Measurements from ENCODE around the gene HSD3B7.

The HSD3B7 gene

DNA sequence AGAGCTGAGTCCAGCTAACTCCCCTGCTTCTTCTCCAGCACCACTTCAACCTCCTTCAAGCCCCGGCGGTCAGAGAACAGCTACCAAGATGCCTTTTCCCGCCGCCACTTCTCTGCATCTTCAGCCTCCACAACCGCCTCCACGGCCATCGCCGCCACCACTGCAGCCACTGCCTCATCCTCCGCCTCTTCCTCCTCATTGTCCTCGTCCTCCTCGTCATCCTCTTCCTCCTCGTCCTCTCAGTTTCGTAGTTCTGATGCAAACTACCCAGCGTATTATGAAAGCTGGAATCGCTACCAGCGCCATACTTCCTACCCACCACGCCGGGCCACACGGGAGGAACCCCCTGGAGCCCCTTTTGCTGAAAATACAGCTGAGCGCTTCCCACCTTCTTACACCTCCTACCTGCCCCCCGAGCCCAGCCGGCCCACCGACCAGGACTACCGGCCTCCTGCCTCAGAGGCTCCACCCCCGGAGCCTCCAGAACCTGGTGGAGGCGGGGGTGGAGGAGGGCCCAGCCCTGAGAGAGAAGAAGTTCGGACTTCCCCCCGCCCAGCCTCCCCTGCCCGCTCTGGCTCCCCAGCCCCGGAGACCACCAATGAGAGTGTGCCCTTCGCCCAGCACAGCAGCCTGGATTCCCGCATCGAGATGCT lies 20.3 kb upstream of the HSD3B7 start:
- no peak for DNase-seq
- Mint-ChIP-seq H3K36me3 (ENCODE audit: insufficient read depth) (peaks cover 88% of the 10 kb centered on the region), H3K4me1 (ENCODE audit: low read depth in 2 of 2) (peaks cover 15 to 20% of the 10 kb centered on the region in 2 donors), H3K27ac (peak overlapping the region; percentile 54 to 88), H3K27me3 (no peaks in the 10 kb centered on the region), H3K9me3 (no peaks in the 10 kb centered on the region), H3K4me3 (no peak overlapping the region)
- ATAC-seq (replicated peaks) = no peak

DNA sequence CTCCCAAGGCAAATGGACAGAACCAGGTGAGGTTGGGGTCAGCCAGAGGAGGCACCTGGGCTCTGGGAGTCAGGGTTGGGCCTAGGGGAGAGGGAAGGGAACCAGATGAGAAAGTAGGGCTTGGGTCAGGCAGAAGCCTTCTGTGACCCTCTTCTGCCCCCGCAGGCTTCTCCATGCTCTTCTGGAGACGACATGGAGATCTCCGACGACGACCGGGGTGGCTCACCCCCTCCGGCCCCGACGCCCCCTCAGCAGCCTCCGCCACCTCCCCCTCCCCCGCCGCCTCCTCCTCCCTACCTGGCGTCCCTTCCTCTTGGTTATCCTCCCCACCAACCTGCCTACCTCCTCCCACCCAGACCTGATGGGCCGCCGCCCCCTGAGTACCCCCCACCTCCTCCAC lies 19.6 kb upstream of the HSD3B7 start:
- Mint-ChIP-seq H3K27me3 (no peaks in the 10 kb centered on the region), H3K4me1 (ENCODE audit: low read depth in 2 of 2) (peaks cover 7 to 12% of the 10 kb centered on the region in 2 donors), H3K36me3 (ENCODE audit: insufficient read depth) (peaks cover 90% of the 10 kb centered on the region), H3K4me3 (no peak overlapping the region), H3K27ac (peak overlapping the region in 1 of 2 donors; percentile 88), H3K9me3 (no peaks in the 10 kb centered on the region)
- no peak for ATAC-seq (replicated peaks)
- no peak for DNase-seq

DNA sequence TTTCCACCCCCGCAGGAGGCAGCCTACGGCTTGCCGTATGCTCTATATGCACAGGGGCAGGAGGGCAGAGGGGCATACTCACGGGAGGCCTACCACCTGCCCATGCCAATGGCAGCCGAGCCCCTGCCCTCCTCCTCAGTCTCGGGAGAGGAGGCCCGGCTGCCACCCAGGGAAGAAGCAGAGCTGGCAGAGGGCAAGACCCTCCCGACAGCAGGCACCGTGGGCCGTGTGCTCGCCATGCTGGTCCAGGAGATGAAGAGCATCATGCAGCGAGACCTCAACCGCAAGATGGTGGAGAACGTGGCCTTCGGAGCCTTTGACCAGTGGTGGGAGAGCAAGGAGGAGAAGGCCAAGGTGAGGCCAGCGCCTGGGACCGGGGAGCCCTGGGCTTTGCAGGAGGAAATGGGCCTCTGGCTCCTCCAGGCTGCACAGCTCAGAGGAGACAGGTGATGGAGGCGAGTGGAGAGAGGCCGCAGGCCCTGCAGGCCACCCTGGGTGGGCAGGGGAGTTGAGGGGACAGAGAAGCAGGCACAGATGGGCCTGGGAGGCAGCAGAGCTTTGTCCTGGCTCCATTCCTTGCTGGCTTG lies 18.9 kb upstream of the HSD3B7 start:
- DNase-seq (no peak), ATAC-seq (replicated peaks) (no peak)

DNA sequence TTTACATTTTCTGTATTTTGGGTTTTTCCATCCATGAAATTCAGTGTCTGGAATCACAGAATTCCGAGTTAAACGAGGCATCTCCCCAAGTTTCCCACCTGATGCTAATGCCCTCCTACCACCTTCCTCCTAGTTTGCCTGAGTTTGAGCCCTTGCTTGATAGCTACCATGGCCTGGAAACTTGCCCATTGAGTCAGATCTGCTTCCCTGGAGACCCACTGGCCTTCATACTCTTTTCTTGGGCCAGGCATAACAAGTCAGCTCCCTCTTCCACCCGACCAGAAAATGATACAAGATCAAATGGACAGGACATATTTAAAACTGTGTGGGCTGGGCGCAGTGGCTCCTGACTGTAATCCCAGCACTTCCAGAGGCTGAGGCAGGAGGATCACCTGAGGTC lies 17.2 kb upstream of the HSD3B7 start:
- H3K4me1 Mint-ChIP-seq (ENCODE audit: low read depth in 2 of 2) = peaks cover 3 to 10% of the 10 kb centered on the region in 2 donors
- DNase-seq (no peak), ATAC-seq (replicated peaks) (no peak)
- H3K9me3 Mint-ChIP-seq = no peaks in the 10 kb centered on the region
- peak overlapping the region in 1 of 2 donors; percentile 51 for H3K27ac Mint-ChIP-seq
- peaks cover 79% of the 10 kb centered on the region for H3K36me3 Mint-ChIP-seq (ENCODE audit: insufficient read depth)
- H3K27me3 Mint-ChIP-seq = no peaks in the 10 kb centered on the region
- no peak overlapping the region for H3K4me3 Mint-ChIP-seq

More for the DNA sequence above, 18.9 kb upstream of the HSD3B7 start:
- Mint-ChIP-seq H3K9me3 (no peaks in the 10 kb centered on the region), H3K4me1 (ENCODE audit: low read depth in 2 of 2) (peaks cover 6 to 10% of the 10 kb centered on the region in 2 donors), H3K4me3 (peak overlapping the region in 1 of 2 donors; percentile 10), H3K27ac (no peak overlapping the region), H3K36me3 (ENCODE audit: insufficient read depth) (peaks cover 90% of the 10 kb centered on the region), H3K27me3 (no peaks in the 10 kb centered on the region)

DNA sequence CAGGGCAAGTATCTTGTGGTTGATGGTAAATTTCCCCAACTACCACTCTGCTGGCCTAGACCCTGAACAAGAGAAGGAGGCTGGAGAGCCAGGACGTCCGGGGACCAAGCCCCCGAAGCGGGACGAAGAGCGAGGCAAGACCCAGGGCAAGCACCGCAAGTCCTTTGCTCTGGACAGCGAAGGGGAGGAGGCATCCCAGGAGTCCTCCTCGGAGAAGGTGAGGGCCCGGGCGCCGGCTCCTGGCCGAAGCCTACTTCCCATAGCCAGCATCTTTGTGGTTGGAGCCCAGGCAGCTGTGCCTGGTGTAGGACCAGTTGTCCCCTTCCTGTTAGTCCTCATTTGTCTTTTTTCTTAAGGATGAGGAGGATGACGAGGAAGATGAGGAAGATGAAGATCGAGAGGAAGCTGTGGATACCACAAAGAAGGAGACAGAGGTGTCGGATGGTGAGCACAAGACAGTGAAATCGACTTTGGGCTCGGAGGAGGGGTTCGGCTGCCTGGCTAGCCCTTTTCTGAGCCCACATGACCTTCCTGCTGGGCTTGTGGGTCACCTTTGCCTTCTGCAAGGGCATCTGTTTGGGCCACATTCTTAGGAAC lies 15.7 kb upstream of the HSD3B7 start:
- H3K9me3 Mint-ChIP-seq = no peaks in the 10 kb centered on the region
- no peak overlapping the region for H3K4me3 Mint-ChIP-seq
- peak overlapping the region in 1 of 2 donors; percentile 36 for H3K27ac Mint-ChIP-seq
- no peak for DNase-seq
- no peaks in the 10 kb centered on the region for H3K27me3 Mint-ChIP-seq
- peaks cover 13 to 15% of the 10 kb centered on the region in 2 donors for H3K4me1 Mint-ChIP-seq (ENCODE audit: low read depth in 2 of 2)
- no peak for ATAC-seq (replicated peaks)
- H3K36me3 Mint-ChIP-seq (ENCODE audit: insufficient read depth) = peaks cover 79% of the 10 kb centered on the region

DNA sequence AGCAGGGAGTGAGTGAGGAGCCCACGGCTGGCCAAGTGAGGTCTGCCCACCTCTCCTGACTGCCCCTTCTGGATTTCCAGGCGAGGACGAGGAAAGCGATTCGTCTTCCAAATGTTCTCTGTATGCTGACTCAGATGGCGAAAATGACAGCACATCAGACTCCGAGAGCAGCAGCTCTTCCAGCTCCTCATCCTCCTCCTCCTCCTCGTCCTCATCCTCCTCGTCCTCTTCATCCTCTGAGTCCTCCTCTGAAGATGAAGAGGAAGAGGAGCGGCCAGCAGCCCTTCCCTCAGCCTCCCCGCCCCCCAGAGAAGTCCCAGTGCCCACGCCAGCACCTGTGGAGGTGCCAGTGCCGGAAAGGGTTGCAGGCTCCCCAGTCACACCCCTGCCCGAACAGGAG lies 13.7 kb upstream of the HSD3B7 start:
- Mint-ChIP-seq H3K4me3 (no peak overlapping the region), H3K27me3 (no peaks in the 10 kb centered on the region), H3K4me1 (ENCODE audit: low read depth in 2 of 2) (peaks cover 10 to 15% of the 10 kb centered on the region in 2 donors), H3K9me3 (no peaks in the 10 kb centered on the region), H3K36me3 (ENCODE audit: insufficient read depth) (peaks cover 70% of the 10 kb centered on the region), H3K27ac (no peak overlapping the region)
- no peak for ATAC-seq (replicated peaks)
- DNase-seq = no peak

DNA sequence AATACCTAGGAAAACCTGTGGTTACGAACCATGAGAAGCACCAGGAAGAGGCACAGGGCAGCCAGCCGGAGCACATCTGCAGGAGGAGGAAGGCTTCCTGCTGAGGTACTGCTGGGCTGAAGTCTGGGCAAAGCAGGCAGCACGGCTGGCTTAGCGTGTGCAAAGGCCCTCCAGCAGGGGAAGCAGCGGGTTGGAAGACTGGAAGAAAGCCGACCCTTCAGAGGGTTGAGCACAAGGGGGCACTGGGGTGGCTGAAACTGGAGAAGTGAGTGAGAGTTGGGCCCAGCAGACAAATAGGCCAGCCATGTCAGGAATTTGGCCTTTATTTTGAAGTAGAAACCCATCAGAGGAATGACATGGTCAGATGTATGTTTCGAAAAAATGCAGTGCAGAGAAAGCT lies 12.1 kb upstream of the HSD3B7 start:
- no peaks in the 10 kb centered on the region for H3K27me3 Mint-ChIP-seq
- DNase-seq = no peak
- peaks cover 8 to 19% of the 10 kb centered on the region in 2 donors for H3K4me1 Mint-ChIP-seq (ENCODE audit: low read depth in 2 of 2)
- no peak for ATAC-seq (replicated peaks)
- peaks cover 64% of the 10 kb centered on the region for H3K36me3 Mint-ChIP-seq (ENCODE audit: insufficient read depth)
- H3K27ac Mint-ChIP-seq = peak overlapping the region in 1 of 2 donors; percentile 47
- no peaks in the 10 kb centered on the region for H3K9me3 Mint-ChIP-seq
- no peak overlapping the region for H3K4me3 Mint-ChIP-seq

DNA sequence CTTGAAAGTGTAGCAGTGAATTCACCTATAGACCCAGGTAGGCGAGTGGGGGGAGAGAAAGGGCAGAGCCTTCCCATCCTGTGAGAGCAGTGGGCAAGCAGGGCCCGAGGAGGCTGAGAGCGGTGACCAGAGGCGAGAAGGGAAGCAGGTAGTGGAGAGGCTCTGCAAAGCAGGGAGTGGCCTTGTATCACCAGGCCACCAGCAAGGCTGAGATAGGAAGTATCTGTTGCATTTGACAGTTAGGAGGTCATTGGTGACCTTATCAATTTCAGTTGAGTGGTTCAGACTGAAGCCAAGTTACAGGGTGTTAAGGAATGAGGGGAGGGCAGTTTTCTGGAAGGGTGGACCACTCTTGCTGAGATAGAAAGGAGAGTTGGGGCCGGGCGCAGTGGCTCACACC lies 10.7 kb upstream of the HSD3B7 start:
- Mint-ChIP-seq H3K4me1 (ENCODE audit: low read depth in 2 of 2) (peaks cover 10 to 23% of the 10 kb centered on the region in 2 donors), H3K4me3 (no peak overlapping the region), H3K9me3 (no peaks in the 10 kb centered on the region), H3K27me3 (no peaks in the 10 kb centered on the region), H3K36me3 (ENCODE audit: insufficient read depth) (peaks cover 60% of the 10 kb centered on the region), H3K27ac (peak overlapping the region; percentile 20 to 31)
- ATAC-seq (replicated peaks) (no peak), DNase-seq (no peak)

DNA sequence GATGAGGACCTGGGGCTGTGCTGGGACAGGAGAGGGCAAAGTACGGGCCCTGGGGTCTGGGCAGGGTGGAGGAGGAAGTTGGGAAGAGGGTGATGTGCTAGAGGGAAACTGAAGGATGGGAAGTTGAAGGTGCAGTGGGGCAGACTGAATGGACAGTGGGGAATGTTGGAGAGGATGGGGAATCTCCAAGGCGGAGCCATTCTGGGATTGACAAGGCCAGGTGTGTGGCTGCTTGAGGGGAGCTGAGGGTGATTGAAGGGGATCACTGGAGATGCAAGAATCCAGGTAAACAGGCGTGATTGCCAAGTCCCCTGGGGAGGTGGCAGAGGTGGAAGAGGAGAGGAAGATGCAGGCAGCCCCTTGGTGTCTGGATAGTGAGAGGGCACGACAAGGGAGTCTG lies 8.5 kb upstream of the HSD3B7 start:
- Mint-ChIP-seq H3K27ac (peak overlapping the region; percentile 62 to 85), H3K4me1 (ENCODE audit: low read depth in 2 of 2) (peaks cover 10 to 23% of the 10 kb centered on the region in 2 donors), H3K4me3 (no peak overlapping the region), H3K36me3 (ENCODE audit: insufficient read depth) (peaks cover 46% of the 10 kb centered on the region), H3K27me3 (no peaks in the 10 kb centered on the region), H3K9me3 (no peaks in the 10 kb centered on the region)
- ATAC-seq (replicated peaks) (no peak), DNase-seq (no peak)

DNA sequence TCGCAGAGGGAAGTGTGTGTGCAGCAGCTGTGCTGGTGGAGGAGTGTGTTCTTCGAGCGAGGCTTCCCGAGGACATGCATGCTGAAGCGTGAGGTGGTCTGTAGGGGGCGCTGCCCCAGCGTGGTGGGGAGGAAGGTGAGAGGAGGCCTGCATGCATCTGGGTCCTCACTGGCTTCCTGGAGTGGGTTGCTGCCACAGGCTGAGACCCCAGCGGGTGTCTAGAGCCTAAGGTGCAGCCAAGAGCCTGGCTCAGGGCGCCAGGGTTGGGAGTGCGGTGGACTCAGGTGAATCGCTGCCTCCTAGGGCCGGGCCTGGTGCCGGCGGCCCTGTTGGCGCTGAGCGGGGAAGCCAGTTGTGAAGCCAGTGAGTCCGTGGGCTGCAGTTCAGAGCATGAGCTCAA lies 7.5 kb upstream of the HSD3B7 start:
- Mint-ChIP-seq H3K36me3 (ENCODE audit: insufficient read depth) (peaks cover 44% of the 10 kb centered on the region), H3K4me1 (ENCODE audit: low read depth in 2 of 2) (peaks cover 10 to 23% of the 10 kb centered on the region in 2 donors), H3K9me3 (no peaks in the 10 kb centered on the region), H3K4me3 (no peak overlapping the region), H3K27me3 (no peaks in the 10 kb centered on the region), H3K27ac (peak overlapping the region; percentile 76 to 86)
- no peak for DNase-seq
- ATAC-seq (replicated peaks) = no peak

DNA sequence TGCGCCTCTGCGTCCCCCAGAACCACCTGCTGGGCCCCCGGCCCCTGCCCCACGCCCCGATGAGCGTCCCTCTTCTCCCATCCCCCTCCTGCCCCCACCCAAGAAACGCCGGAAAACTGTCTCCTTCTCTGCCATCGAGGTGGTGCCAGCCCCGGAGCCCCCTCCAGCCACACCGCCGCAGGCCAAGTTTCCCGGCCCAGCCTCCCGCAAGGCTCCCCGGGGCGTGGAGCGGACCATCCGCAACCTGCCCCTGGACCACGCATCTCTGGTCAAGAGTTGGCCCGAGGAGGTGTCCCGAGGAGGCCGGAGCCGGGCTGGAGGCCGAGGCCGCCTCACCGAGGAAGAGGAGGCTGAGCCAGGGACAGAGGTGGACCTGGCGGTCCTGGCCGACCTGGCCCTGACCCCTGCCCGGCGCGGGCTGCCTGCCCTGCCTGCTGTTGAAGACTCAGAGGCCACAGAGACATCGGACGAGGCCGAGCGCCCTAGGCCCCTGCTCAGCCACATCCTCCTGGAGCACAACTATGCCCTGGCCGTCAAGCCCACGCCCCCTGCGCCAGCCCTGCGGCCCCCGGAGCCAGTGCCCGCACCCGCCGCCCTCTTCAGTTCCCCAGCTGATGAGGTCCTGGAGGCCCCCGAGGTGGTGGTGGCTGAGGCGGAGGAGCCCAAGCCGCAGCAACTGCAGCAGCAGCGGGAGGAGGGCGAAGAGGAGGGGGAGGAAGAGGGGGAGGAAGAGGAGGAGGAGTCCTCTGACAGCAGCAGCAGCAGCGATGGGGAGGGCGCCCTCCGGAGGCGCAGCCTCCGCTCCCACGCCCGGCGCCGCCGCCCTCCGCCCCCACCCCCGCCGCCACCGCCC lies 5.6 kb upstream of the HSD3B7 start:
- Mint-ChIP-seq H3K4me3 (no peak overlapping the region), H3K36me3 (ENCODE audit: insufficient read depth) (peaks cover 35% of the 10 kb centered on the region), H3K4me1 (ENCODE audit: low read depth in 2 of 2) (peaks cover 4 to 16% of the 10 kb centered on the region in 2 donors), H3K27me3 (no peaks in the 10 kb centered on the region), H3K9me3 (no peaks in the 10 kb centered on the region), H3K27ac (peak overlapping the region in 1 of 2 donors; percentile 69)
- DNase-seq = no peak
- ATAC-seq (replicated peaks) = no peak

DNA sequence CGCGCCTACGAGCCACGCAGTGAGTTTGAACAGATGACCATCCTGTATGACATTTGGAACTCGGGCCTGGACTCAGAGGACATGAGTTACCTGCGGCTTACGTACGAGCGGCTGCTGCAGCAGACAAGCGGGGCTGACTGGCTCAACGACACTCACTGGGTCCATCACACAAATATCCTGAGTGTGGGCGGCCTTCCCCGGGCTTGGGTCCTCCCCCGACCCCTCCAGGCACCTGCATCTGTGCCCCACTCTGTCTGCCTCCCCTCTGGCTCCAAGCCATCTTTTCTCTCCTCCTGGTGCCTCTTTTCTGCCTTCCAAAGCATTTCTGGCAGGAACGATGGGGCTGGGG lies 5.0 kb upstream of the HSD3B7 start:
- H3K4me1 Mint-ChIP-seq (ENCODE audit: low read depth in 2 of 2) = peaks cover 4 to 15% of the 10 kb centered on the region in 2 donors

DNA sequence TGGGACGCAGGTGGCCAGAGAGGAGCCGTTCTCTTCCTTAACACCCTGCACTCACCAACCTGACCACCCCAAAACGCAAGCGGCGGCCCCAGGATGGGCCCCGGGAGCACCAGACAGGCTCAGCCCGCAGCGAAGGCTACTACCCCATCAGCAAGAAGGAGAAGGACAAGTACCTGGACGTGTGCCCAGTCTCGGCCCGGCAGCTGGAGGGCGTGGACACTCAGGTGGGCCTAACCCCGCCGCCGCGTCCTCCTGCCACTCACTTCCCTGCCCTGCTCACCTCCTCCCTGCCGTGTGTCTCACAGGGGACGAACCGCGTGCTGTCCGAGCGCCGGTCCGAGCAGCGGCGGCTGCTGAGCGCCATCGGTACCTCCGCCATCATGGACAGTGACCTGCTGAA lies 4.6 kb upstream of the HSD3B7 start:
- DNase-seq (no peak), ATAC-seq (replicated peaks) (no peak)
- no peak overlapping the region for H3K27ac Mint-ChIP-seq
- H3K36me3 Mint-ChIP-seq (ENCODE audit: insufficient read depth) = peaks cover 30% of the 10 kb centered on the region
- no peaks in the 10 kb centered on the region for H3K27me3 Mint-ChIP-seq
- no peaks in the 10 kb centered on the region for H3K9me3 Mint-ChIP-seq
- H3K4me1 Mint-ChIP-seq (ENCODE audit: low read depth in 2 of 2) = peaks cover 6 to 15% of the 10 kb centered on the region in 2 donors
- no peak overlapping the region for H3K4me3 Mint-ChIP-seq

More for the DNA sequence above, 5.0 kb upstream of the HSD3B7 start:
- Mint-ChIP-seq H3K27me3 (no peaks in the 10 kb centered on the region), H3K9me3 (no peaks in the 10 kb centered on the region), H3K27ac (no peak overlapping the region), H3K4me3 (no peak overlapping the region), H3K36me3 (ENCODE audit: insufficient read depth) (peaks cover 32% of the 10 kb centered on the region)
- DNase-seq (no peak), ATAC-seq (replicated peaks) (no peak)

All from effector memory CD8-positive, alpha-beta T cell (primary cell).